Progenitor cell of endocrine pancreas (in vitro differentiated cells): ENCODE measurements around the gene ROPN1L. TPM values are rescaled to one million over a fixed set of nuclear protein-coding genes. Genes with fewer than 3 reads are reported as not detected.

Source experiments
- DNase-seq: peaks from one replicate; pipeline ENCODE4 v3.0.0; 2021; ENCODE audit warnings: low spot score; ENCODE audit not compliant: unreplicated experiment
- H3K27ac Mint-ChIP-seq: 2 replicates; pipeline ENCODE4 v1.8.0; 2021; ENCODE audit warnings: mild to moderate bottlenecking, moderate library complexity, mixed read lengths
- H3K27me3 Mint-ChIP-seq: 2 replicates; pipeline ENCODE4 v1.8.0; 2021; ENCODE audit warnings: mixed read lengths
- H3K36me3 Mint-ChIP-seq: 2 replicates; pipeline ENCODE4 v1.8.0; 2022; ENCODE audit warnings: mixed read lengths; ENCODE audit not compliant: insufficient read depth
- H3K4me1 Mint-ChIP-seq: 2 replicates; pipeline ENCODE4 v1.8.0; 2021; ENCODE audit warnings: low read depth, mixed read lengths
- H3K4me3 Mint-ChIP-seq: 2 replicates; pipeline ENCODE4 v1.8.0; 2021; ENCODE audit warnings: low read depth, mild to moderate bottlenecking, moderate library complexity, mixed read lengths
- H3K9me3 Mint-ChIP-seq: 2 replicates; pipeline ENCODE4 v1.8.0; 2021; ENCODE audit warnings: low read depth, mixed read lengths
- total RNA-seq: library from RNA; stranded (reverse); gene quantifications from 2 replicates; pipeline ENCODE4 v1.2.1, GENCODE V29; 2021
- TF ChIP-seq, protein P1 (sequence below): fragments of 200-600 bp; sonication (generic); IDR thresholded peaks from one replicate; pipeline ENCODE4 v1.5.0; 2021; ENCODE audit warnings: antibody characterized with exemption, mild to moderate bottlenecking; ENCODE audit not compliant: unreplicated experiment

Gene ROPN1L
- total RNA-seq, 1 donor from 2014 or later = 0.43 TPM

DNA sequence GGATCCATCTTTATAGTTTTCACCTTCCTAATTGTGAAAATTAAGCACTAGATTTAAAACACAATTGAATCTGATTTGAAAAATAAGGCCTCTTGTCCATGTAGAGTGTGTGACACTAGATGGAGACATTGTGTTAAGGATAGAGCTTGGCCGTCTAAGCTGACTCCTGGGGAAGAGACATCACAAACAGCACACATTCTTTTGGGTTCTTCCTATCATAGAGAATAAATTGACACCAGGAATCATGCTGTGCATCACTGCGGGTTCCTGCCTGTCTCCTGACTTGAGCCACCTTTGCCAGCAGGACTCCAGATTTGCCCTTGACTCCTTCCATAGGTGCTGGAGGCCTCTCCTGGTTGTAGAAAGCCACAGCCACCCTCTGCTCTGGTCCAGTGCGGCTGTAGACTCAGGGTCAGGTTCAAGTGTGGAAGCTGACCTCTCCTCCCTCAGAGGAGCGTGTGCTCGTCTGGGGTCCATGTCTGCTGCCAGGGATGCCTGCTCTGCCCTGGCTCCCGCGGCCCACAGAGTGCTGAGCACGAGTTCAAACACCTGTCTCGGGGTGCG is 11.2 kb downstream of the ROPN1L start:
- Mint-ChIP-seq H3K9me3 (no peaks in the 10 kb centered on the region), H3K27me3 (peaks cover 18% of the 10 kb centered on the region), H3K4me1 (peaks cover 2% of the 10 kb centered on the region), H3K4me3 (no peak overlapping the region), H3K36me3 (no peaks in the 10 kb centered on the region), H3K27ac (no peak overlapping the region)
- TF ChIP-seq, protein P1, sequence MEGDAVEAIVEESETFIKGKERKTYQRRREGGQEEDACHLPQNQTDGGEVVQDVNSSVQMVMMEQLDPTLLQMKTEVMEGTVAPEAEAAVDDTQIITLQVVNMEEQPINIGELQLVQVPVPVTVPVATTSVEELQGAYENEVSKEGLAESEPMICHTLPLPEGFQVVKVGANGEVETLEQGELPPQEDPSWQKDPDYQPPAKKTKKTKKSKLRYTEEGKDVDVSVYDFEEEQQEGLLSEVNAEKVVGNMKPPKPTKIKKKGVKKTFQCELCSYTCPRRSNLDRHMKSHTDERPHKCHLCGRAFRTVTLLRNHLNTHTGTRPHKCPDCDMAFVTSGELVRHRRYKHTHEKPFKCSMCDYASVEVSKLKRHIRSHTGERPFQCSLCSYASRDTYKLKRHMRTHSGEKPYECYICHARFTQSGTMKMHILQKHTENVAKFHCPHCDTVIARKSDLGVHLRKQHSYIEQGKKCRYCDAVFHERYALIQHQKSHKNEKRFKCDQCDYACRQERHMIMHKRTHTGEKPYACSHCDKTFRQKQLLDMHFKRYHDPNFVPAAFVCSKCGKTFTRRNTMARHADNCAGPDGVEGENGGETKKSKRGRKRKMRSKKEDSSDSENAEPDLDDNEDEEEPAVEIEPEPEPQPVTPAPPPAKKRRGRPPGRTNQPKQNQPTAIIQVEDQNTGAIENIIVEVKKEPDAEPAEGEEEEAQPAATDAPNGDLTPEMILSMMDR = peak; percentile 80
- DNase-seq = no peak

DNA sequence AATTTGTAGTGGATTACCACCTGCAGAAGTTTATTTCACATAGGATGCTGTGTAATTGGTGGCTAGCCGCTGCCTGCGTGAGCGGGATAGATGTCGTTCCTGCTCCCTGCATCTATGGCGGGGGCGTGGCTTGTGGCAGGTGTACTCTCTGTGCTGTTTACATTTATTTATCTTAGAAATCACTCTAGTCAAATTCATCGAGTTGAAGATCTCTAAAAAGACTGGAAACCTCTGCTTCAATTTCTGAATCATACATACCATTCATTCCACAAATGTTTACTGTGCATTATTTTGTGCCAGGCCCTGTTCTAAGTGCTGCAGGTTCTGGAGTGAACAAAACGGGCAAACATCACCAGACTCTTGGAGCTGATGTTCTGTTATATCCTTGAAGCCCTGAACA is 11.9 kb downstream of the ROPN1L start:
- H3K27ac Mint-ChIP-seq = no peak overlapping the region
- no peaks in the 10 kb centered on the region for H3K36me3 Mint-ChIP-seq
- H3K27me3 Mint-ChIP-seq = peaks cover 18% of the 10 kb centered on the region
- no peak for DNase-seq
- H3K4me3 Mint-ChIP-seq = no peak overlapping the region
- peaks cover 2% of the 10 kb centered on the region for H3K4me1 Mint-ChIP-seq
- H3K9me3 Mint-ChIP-seq = no peaks in the 10 kb centered on the region
- TF ChIP-seq, protein P1 = no peak

DNA sequence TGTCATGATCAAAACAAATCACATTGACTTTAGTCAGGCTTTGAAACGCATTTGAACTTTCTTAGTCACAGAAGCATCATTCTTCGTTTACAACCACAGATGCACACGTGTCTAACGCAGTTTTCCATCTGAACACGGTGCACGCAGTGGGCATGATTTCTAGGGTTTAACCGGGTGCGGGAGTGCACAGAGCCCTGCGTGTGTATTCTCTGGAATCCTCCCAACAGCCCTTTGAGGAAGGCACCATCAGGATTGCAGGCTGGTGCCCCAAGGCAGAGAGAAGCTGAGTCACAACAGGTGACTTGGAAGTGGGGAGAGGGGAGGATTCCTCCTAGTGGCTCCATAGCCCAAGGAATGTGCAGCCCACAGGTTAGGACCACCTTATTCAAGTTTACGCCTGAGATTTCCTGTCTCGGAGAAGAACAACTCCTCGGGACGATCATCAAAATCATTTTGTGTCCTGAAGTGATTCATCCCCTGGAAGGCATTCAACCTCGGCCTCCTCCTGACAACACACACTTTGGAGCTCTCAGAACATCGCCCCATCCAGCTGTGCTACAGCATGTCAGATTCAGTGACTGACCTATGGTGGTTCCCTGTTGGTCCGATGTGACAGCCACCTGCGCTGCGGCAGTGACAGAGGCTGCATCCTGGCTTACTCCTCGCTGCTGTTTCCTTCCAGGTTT is 13.1 kb downstream of the ROPN1L start:
- H3K27ac Mint-ChIP-seq = no peak overlapping the region
- TF ChIP-seq, protein P1 = no peak
- peaks cover 24% of the 10 kb centered on the region for H3K27me3 Mint-ChIP-seq
- peaks cover 2% of the 10 kb centered on the region for H3K4me1 Mint-ChIP-seq
- H3K4me3 Mint-ChIP-seq = no peak overlapping the region
- DNase-seq = no peak
- no peaks in the 10 kb centered on the region for H3K9me3 Mint-ChIP-seq
- no peaks in the 10 kb centered on the region for H3K36me3 Mint-ChIP-seq

DNA sequence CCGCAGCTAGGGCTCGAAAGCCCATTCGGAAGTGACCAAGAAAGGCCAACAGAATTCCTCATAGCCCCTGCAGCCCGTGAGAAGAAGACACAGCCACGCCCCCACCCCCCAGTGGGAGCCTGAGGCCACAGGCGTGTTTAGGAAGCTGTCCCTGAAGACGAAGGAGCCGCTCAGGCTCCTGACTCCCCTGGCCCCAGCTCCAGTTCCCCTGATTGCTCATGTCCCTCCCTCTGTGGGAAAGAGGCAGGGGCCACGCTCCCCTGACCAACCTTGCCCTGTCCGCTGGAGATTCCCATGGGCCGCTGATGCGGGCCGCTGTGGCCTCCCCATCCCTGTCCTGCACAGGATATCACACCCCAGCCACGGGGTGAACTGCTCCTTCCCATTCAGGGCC is 13.6 kb downstream of the ROPN1L start:
- H3K27ac Mint-ChIP-seq = peak overlapping the region; percentile 56
- no peak overlapping the region for H3K4me3 Mint-ChIP-seq
- TF ChIP-seq, protein P1 = no peak
- no peaks in the 10 kb centered on the region for H3K9me3 Mint-ChIP-seq
- H3K27me3 Mint-ChIP-seq = peaks cover 27% of the 10 kb centered on the region
- DNase-seq = no peak
- no peaks in the 10 kb centered on the region for H3K36me3 Mint-ChIP-seq
- peaks cover 2% of the 10 kb centered on the region for H3K4me1 Mint-ChIP-seq

DNA sequence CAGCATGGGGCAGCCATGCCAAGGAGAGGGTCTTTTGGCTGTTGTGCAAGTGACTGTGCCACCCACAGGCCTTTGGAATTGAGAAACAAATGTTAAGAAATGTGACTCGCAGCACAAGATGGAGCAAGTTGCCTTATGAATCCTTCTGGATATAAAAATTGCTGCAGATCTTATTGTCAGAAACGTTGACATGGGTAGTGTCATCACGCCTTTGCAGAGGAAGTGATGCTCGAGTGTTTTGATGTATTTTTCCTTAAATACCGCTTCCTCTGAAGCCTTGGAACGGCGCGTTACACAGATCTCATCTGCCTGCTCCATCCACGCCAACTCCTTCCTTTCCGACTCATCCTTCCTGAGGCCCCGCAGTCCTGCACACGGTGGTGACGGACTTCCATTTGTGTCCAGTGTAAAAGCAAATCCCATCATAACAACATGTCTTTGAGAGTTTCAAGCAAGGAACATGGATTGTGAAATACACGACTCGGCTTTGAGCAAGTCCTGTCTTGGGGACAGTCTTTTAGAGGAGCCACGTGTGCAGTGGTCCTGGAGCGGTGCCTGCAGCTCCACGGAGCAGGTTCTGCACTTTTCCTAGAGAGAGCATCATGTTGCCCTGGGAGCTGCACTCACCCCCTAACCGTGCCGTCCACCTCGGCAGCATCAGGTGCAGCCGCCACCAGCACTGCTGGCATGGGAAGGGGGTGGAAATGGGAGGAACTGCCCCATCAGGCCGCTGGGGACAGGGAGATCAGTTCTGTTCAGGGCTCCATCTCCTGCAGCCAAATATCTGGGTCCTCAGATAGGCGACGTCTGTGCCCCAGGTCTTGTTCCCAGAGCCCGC is 15.1 kb downstream of the ROPN1L start:
- no peak overlapping the region for H3K4me3 Mint-ChIP-seq
- no peak overlapping the region for H3K27ac Mint-ChIP-seq
- TF ChIP-seq, protein P1 = no peak
- peaks cover 4% of the 10 kb centered on the region for H3K4me1 Mint-ChIP-seq
- peaks cover 32% of the 10 kb centered on the region for H3K27me3 Mint-ChIP-seq
- no peaks in the 10 kb centered on the region for H3K9me3 Mint-ChIP-seq
- H3K36me3 Mint-ChIP-seq = no peaks in the 10 kb centered on the region
- DNase-seq = no peak
